Muscle of leg (tissue), 11 donors: ENCODE measurements around the gene ELOF1. TPM values are rescaled to one million over a fixed set of nuclear protein-coding genes. Genes with fewer than 3 reads are reported as not detected.
"Not testable (repeated sequence)": the region's sequence is repeated elsewhere in the genome, so short reads cannot be mapped to it uniquely, and the experiment has no call there.

Source experiments
- DNase-seq: peaks from one replicate; pipeline ENCODE4 v3.0.0; 2013
- H3K27ac ChIP-seq: one replicate; pipeline ENCODE4 v1.5.1; 2013; ENCODE audit warnings: mild to moderate bottlenecking, low read length, control low read depth
- H3K27me3 ChIP-seq: one replicate; pipeline ENCODE4 v1.6.1; 2013; ENCODE audit warnings: low read length; ENCODE audit not compliant: control insufficient read depth, insufficient read depth
- H3K36me3 ChIP-seq: one replicate; pipeline ENCODE4 v1.6.1; 2013; ENCODE audit warnings: low read length; ENCODE audit not compliant: control insufficient read depth, insufficient read depth
- H3K4me1 ChIP-seq: one replicate; pipeline ENCODE4 v1.6.1; 2013; ENCODE audit warnings: low read length; ENCODE audit not compliant: control insufficient read depth, insufficient read depth
- H3K4me3 ChIP-seq: one replicate; pipeline ENCODE4 v1.5.1; 2013; ENCODE audit warnings: low read length, control low read depth
- H3K9me3 ChIP-seq: replicated peaks from 2 replicates; pipeline ENCODE4 v1.6.1; 2013; ENCODE audit warnings: low read depth, low read length; ENCODE audit not compliant: control insufficient read depth
- WGBS: methylation state at CpG from one replicate; pipeline ENCODE4 v1.1.5; 2013; ENCODE audit warnings: missing lambda C conversion rate; ENCODE audit not compliant: insufficient coverage; 5-methylcytosine and 5-hydroxymethylcytosine counted together
- polyA plus RNA-seq, 8 donors: library from polyadenylated mRNA; unstranded; fragments of 120-200 nt; gene quantifications; one replicate each; pipeline versions ENCODE4 v1.2.1 to v1.2.3, GENCODE V29; 2013; ENCODE audit warnings: inconsistent platforms in 1 of 8, low replicate concordance in 1 of 8; ENCODE audit not compliant: insufficient read length in 8 of 8, insufficient read depth in 1 of 8
- total RNA-seq: library from RNA; stranded (reverse); fragments of 120-200 nt; gene quantifications from one replicate; pipeline ENCODE4 v1.2.4, GENCODE V29; 2013

Gene ELOF1
- total and polyA plus RNA-seq, 9 donors = 32.3 to 43.3 (median 37.7) TPM

GRCh38 chr19:11573763-11574162, 14.7 kb upstream of the ELOF1 start:
- H3K36me3 ChIP-seq, H3K4me1 ChIP-seq, H3K4me3 ChIP-seq, H3K9me3 ChIP-seq, H3K27ac ChIP-seq, DNase-seq: not testable (repeated sequence)
- peaks cover 11% of the 10 kb centered on the region for H3K27me3 ChIP-seq
- WGBS = 81% methylated on average over 2 of the region's 4 CpGs

GRCh38 chr19:11573354-11573753, 14.3 kb upstream of the ELOF1 start:
- not testable (repeated sequence) for H3K27me3 ChIP-seq, H3K4me1 ChIP-seq, H3K27ac ChIP-seq, H3K4me3 ChIP-seq, DNase-seq, H3K36me3 ChIP-seq, H3K9me3 ChIP-seq
- 65% methylated on average over 2 of the region's 6 CpGs for WGBS

GRCh38 chr19:11570039-11570462, 11.0 kb upstream of the ELOF1 start:
- WGBS = 13% methylated on average over 3 of the region's 5 CpGs
- H3K9me3 ChIP-seq = no peaks in the 10 kb centered on the region
- no peak overlapping the region for H3K4me3 ChIP-seq
- no peak for DNase-seq
- H3K27ac ChIP-seq = no peak overlapping the region
- H3K4me1 ChIP-seq = no peaks in the 10 kb centered on the region
- no peaks in the 10 kb centered on the region for H3K36me3 ChIP-seq
- no peaks in the 10 kb centered on the region for H3K27me3 ChIP-seq

- WGBS = 83% methylated on average over 2 of the region's 2 CpGs
- H3K27ac ChIP-seq = no peak overlapping the region
- H3K27me3 ChIP-seq = no peaks in the 10 kb centered on the region
- DNase-seq = no peak
- H3K9me3 ChIP-seq = no peaks in the 10 kb centered on the region
- H3K4me3 ChIP-seq = no peak overlapping the region
- H3K36me3 ChIP-seq = no peaks in the 10 kb centered on the region
- H3K4me1 ChIP-seq = no peaks in the 10 kb centered on the region
Observed at GRCh38 chr19:11566164-11566563, 7.1 kb upstream of the ELOF1 start.

GRCh38 chr19:11565649-11565980, 6.6 kb upstream of the ELOF1 start:
- not testable (repeated sequence) for H3K9me3 ChIP-seq, H3K4me1 ChIP-seq, H3K27ac ChIP-seq, H3K27me3 ChIP-seq, DNase-seq, H3K36me3 ChIP-seq, H3K4me3 ChIP-seq
- whole genome bisulfite sequencing = no CpG with 5 or more reads among the region's 5 CpGs

- not testable (repeated sequence) for H3K4me3 ChIP-seq, H3K36me3 ChIP-seq, H3K9me3 ChIP-seq, H3K27ac ChIP-seq, DNase-seq, H3K27me3 ChIP-seq
- WGBS = 33% methylated on average over 1 of the region's 6 CpGs
- peaks cover 10% of the 10 kb centered on the region for H3K4me1 ChIP-seq
Observed at GRCh38 chr19:11564082-11564807, 5.2 kb upstream of the ELOF1 start.

GRCh38 chr19:11563532-11563931, 4.5 kb upstream of the ELOF1 start:
- WGBS = 60% methylated on average over 1 of the region's 8 CpGs
- H3K27me3 ChIP-seq = no peaks in the 10 kb centered on the region
- H3K36me3 ChIP-seq = no peaks in the 10 kb centered on the region
- no peaks in the 10 kb centered on the region for H3K9me3 ChIP-seq
- no peak overlapping the region for H3K4me3 ChIP-seq
- H3K27ac ChIP-seq = no peak overlapping the region
- peaks cover 10% of the 10 kb centered on the region for H3K4me1 ChIP-seq
- no peak for DNase-seq

GRCh38 chr19:11560404-11561051, 1.5 kb upstream of the ELOF1 start:
- no peaks in the 10 kb centered on the region for H3K27me3 ChIP-seq
- 29% methylated on average over 4 of the region's 9 CpGs for WGBS
- DNase-seq = peak; percentile 67
- H3K4me3 ChIP-seq = no peak overlapping the region
- H3K36me3 ChIP-seq = peaks cover 7% of the 10 kb centered on the region
- H3K9me3 ChIP-seq = no peaks in the 10 kb centered on the region
- H3K4me1 ChIP-seq = peaks cover 20% of the 10 kb centered on the region
- H3K27ac ChIP-seq = no peak overlapping the region

- Histone ChIP-seq H3K4me3 (no peak overlapping the region), H3K27me3 (no peaks in the 10 kb centered on the region), H3K36me3 (peaks cover 37% of the 10 kb centered on the region), H3K4me1 (peaks cover 20% of the 10 kb centered on the region), H3K9me3 (no peaks in the 10 kb centered on the region), H3K27ac (no peak overlapping the region)
- DNase-seq = no peak
- 89% methylated on average over 2 of the region's 4 CpGs for WGBS
Observed at GRCh38 chr19:11556634-11557420, 2.2 kb downstream of the ELOF1 start.

- WGBS = 85% methylated on average over 5 of the region's 6 CpGs
Observed at GRCh38 chr19:11555246-11555645, 3.8 kb downstream of the ELOF1 start.

More at GRCh38 chr19:11555246-11555645, 3.8 kb downstream of the ELOF1 start:
- peaks cover 37% of the 10 kb centered on the region for H3K36me3 ChIP-seq
- no peaks in the 10 kb centered on the region for H3K27me3 ChIP-seq
- peaks cover 18% of the 10 kb centered on the region for H3K4me1 ChIP-seq
- H3K27ac ChIP-seq = no peak overlapping the region
- no peak for DNase-seq
- H3K9me3 ChIP-seq = no peaks in the 10 kb centered on the region
- no peak overlapping the region for H3K4me3 ChIP-seq
